Stomach (tissue), 9 donors: Measurements from ENCODE around the gene DCANP1. TPM values are rescaled to one million over a fixed set of nuclear protein-coding genes. Genes with fewer than 3 reads are reported as not detected.

Source experiments
- DNase-seq, 2 donors: peaks; one replicate each; pipeline versions ENCODE4 v3.0.0 to v3.0.0-alpha.2; 2013 to 2019
- H3K27ac ChIP-seq, 5 donors: fragments of 200-600 bp in 4 of 5; sonication (generic) in 4 of 5; one replicate each; pipeline ENCODE4 v1.5.1; 2013 to 2019; ENCODE audit warnings: mild to moderate bottlenecking in 1 of 5, moderate library complexity in 1 of 5
- H3K27me3 ChIP-seq, 3 donors: fragments of 200-600 bp; sonication (generic); one replicate each; pipeline ENCODE4 v1.5.1; 2017 to 2019; ENCODE audit warnings: mixed run types in 1 of 3
- H3K36me3 ChIP-seq, 4 donors: fragments of 200-600 bp; sonication (generic); 1 replicate in 3 of 4; 2 replicates in 1 of 4; pipeline ENCODE4 v1.5.1; 2016 to 2019
- H3K4me1 ChIP-seq, 4 donors: fragments of 200-600 bp; sonication (generic); one replicate each; pipeline ENCODE4 v1.5.1; 2016 to 2019
- H3K4me3 ChIP-seq, 4 donors: fragments of 200-600 bp; sonication (generic) in 3 of 4; one replicate each; pipeline ENCODE4 v1.5.1; 2016 to 2019; ENCODE audit warnings: mild to moderate bottlenecking in 1 of 4
- H3K9me3 ChIP-seq, 4 donors: fragments of 200-600 bp; sonication (generic); one replicate each; pipeline ENCODE4 v1.5.1; 2016 to 2019
- CTCF ChIP-seq, 7 experiments: fragments of 450-650 bp in 4 of 7; fragments of 200-600 bp in 3 of 7; sonication (generic) in 3 of 7; IDR thresholded peaks; one replicate each; pipeline ENCODE4 v1.5.1; 2016 to 2019; ENCODE audit warnings: antibody characterized with exemption in 7 of 7, control low read depth in 2 of 7, mild to moderate bottlenecking in 1 of 7
- EP300 ChIP-seq: sonication (generic); formaldehyde crosslinking; IDR thresholded peaks from one replicate; pipeline ENCODE4 v1.6.1; 2017; ENCODE audit warnings: antibody characterized with exemption
- POLR2A ChIP-seq, 4 donors: fragments of 450-650 bp; IDR thresholded peaks; one replicate each; pipeline ENCODE4 v1.6.1; 2016; ENCODE audit warnings: antibody characterized with exemption in 4 of 4, control low read depth in 2 of 4, mild to moderate bottlenecking in 1 of 4, moderate library complexity in 1 of 4
- POLR2AphosphoS5 ChIP-seq, 3 donors: sonication (generic); formaldehyde crosslinking; IDR thresholded peaks; one replicate each; pipeline ENCODE4 v1.6.1; 2016; ENCODE audit warnings: antibody characterized with exemption in 3 of 3
- WGBS, 5 donors: extraction: QIAGEN DNeasy Blood & Tissue Kit in 3 of 5; methylation state at CpG; one replicate each; pipeline versions ENCODE4 v1.1.5 to v1.1.7; 2013 to 2018; 5-methylcytosine and 5-hydroxymethylcytosine counted together
- intact Hi-C: fragments of 100-400 bp; cut with DNase I; formaldehyde crosslinking; loops from one replicate; pipeline ENCODE4 v1.15.1; 2023; ENCODE audit warnings: low total_unique reads
- polyA plus RNA-seq, 3 donors: library from polyadenylated mRNA; stranded (reverse); fragments of 200-250 nt; gene quantifications; one replicate each; pipeline ENCODE4 v1.2.3, GENCODE V29; 2013
- total RNA-seq, 5 donors: library from RNA; depleted of rRNA; stranded (reverse); fragments of >200 nt; gene quantifications; one replicate each; pipeline versions ENCODE4 v1.1.0 to v1.2.3, GENCODE V29; 2014 to 2016
- donor health status: healthy with polysubstance abuse.
- donor health status: Bipolar disorder and iron deficiency.
- donor health status: healthy.

Gene DCANP1
- total and polyA plus RNA-seq, 8 donors = 0.55 TPM; not detected in 7

- H3K9me3 ChIP-seq = peaks cover 0 to 12% (median 11%) of the 10 kb centered on the region in 4 donors
- TF ChIP-seq POLR2A (IDR thresholded peaks at IDR 0.05) = no peak
- no peak for TF ChIP-seq POLR2AphosphoS5 (IDR thresholded peaks at IDR 0.05)
- TF ChIP-seq CTCF (IDR thresholded peaks at IDR 0.05) = no peak
- no peak for TF ChIP-seq EP300
- H3K4me1 ChIP-seq = peaks cover 0 to 7% (median 2%) of the 10 kb centered on the region in 4 donors
- no peak overlapping the region for H3K4me3 ChIP-seq
- no peaks in the 10 kb centered on the region for H3K27me3 ChIP-seq
- DNase-seq = no peak
- intact Hi-C loops = no loop called here
- no peak overlapping the region for H3K27ac ChIP-seq
- WGBS, 5 donors = 71 to 93% (median 86%) methylated on average over 1 of the region's 1 CpG
- no peaks in the 10 kb centered on the region for H3K36me3 ChIP-seq
These were observed 18.6 kb downstream of the DCANP1 start for GRCh38 chr5:135428586-135428985.

GRCh38 chr5:135426102-135427082 is 20.8 kb downstream of the DCANP1 start:
- H3K27ac ChIP-seq = peak overlapping the region in 1 of 5 donors; percentile 4
- H3K27me3 ChIP-seq = no peaks in the 10 kb centered on the region
- peak in 1 of 2 donors; percentile 65 for DNase-seq
- H3K36me3 ChIP-seq = no peaks in the 10 kb centered on the region
- intact Hi-C loops = no loop called here
- TF ChIP-seq POLR2A (IDR thresholded peaks at IDR 0.05) (no peak), CTCF (IDR thresholded peaks at IDR 0.05) (peak in 5 of 7 experiments; percentile 27 to 64 (median 55)), POLR2AphosphoS5 (IDR thresholded peaks at IDR 0.05) (no peak), EP300 (no peak)
- WGBS, 5 donors = 45 to 51% (median 46%) methylated on average over 7 of the region's 7 CpGs
- H3K9me3 ChIP-seq = peaks cover 0 to 12% (median 11%) of the 10 kb centered on the region in 4 donors
- H3K4me3 ChIP-seq = no peak overlapping the region
- peaks cover 0 to 7% (median 2%) of the 10 kb centered on the region in 4 donors for H3K4me1 ChIP-seq

GRCh38 chr5:135425641-135426040 is 21.5 kb downstream of the DCANP1 start:
- Histone ChIP-seq H3K4me3 (no peak overlapping the region), H3K4me1 (peaks cover 0 to 7% (median 2%) of the 10 kb centered on the region in 4 donors), H3K27ac (peak overlapping the region in 1 of 5 donors; percentile 4), H3K36me3 (no peaks in the 10 kb centered on the region), H3K27me3 (no peaks in the 10 kb centered on the region), H3K9me3 (peaks cover 0 to 12% (median 11%) of the 10 kb centered on the region in 4 donors)
- WGBS, 5 donors = 39 to 60% (median 48%) methylated on average over 2 of the region's 2 CpGs
- intact Hi-C loops = no loop called here
- no peak for DNase-seq
- TF ChIP-seq POLR2A (IDR thresholded peaks at IDR 0.05) (no peak), CTCF (IDR thresholded peaks at IDR 0.05) (no peak), EP300 (no peak), POLR2AphosphoS5 (IDR thresholded peaks at IDR 0.05) (no peak)

GRCh38 chr5:135423846-135424168 is 23.3 kb downstream of the DCANP1 start:
- Histone ChIP-seq H3K9me3 (peaks cover 0 to 16% (median 12%) of the 10 kb centered on the region in 4 donors), H3K4me3 (no peak overlapping the region), H3K36me3 (no peaks in the 10 kb centered on the region), H3K4me1 (peaks cover 0 to 7% (median 2%) of the 10 kb centered on the region in 4 donors), H3K27me3 (no peaks in the 10 kb centered on the region), H3K27ac (no peak overlapping the region)
- TF ChIP-seq POLR2A (IDR thresholded peaks at IDR 0.05) (no peak), POLR2AphosphoS5 (IDR thresholded peaks at IDR 0.05) (no peak), CTCF (IDR thresholded peaks at IDR 0.05) (no peak), EP300 (no peak)
- intact Hi-C loops = no loop called here
- no peak for DNase-seq
- 81 to 97% (median 91%) methylated on average over 1 of the region's 1 CpG for WGBS, 5 donors
